BLaER1 treated with 17β-estradiol and CSF1 and Interleukin-3, amounts not matched to agents 10 nM and 100 nM (cell line): ENCODE data around the gene BCAP29.

Experiments used
- H3K27ac ChIP-seq, 11 experiments: shearing (Covaris generic); formaldehyde crosslinking; 2 replicates each; pipeline ENCODE4 v1.8.1; 2022
- H3K27me3 ChIP-seq, 11 experiments: shearing (Covaris generic); formaldehyde crosslinking; 2 replicates each; pipeline ENCODE4 v1.8.1; 2022
- H3K36me3 ChIP-seq, 11 experiments: shearing (Covaris generic); formaldehyde crosslinking; 2 replicates each; pipeline ENCODE4 v1.8.1; 2022
- H3K4me1 ChIP-seq, 10 experiments: shearing (Covaris generic); formaldehyde crosslinking; 2 replicates each; pipeline ENCODE4 v1.8.1; 2022
- H3K4me2 ChIP-seq, 11 experiments: shearing (Covaris generic); formaldehyde crosslinking; 2 replicates each; pipeline ENCODE4 v1.8.1; 2022
- H3K4me3 ChIP-seq, 10 experiments: shearing (Covaris generic); formaldehyde crosslinking; 2 replicates each; pipeline ENCODE4 v1.8.1; 2022
- H3K9ac ChIP-seq, 11 experiments: shearing (Covaris generic); formaldehyde crosslinking; 2 replicates each; pipeline ENCODE4 v1.8.1; 2022
- H3K9me3 ChIP-seq, 11 experiments: shearing (Covaris generic); formaldehyde crosslinking; replicated peaks in 1 of 11; 2 replicates each; pipeline ENCODE4 v1.8.1; 2022
- H4K20me1 ChIP-seq, 11 experiments: shearing (Covaris generic); formaldehyde crosslinking; 2 replicates each; pipeline ENCODE4 v1.8.1; 2022
- Cebpa-rat ChIP-seq, 11 experiments: shearing (Covaris generic); IDR thresholded peaks; 2 replicates each; pipeline ENCODE4 v1.8.1; 2022

Gene BCAP29

GRCh38 chr7:107555893-107556292 lies 24.2 kb upstream of the BCAP29 start:
- no peaks in the 10 kb centered on the region for H3K27me3 ChIP-seq
- H3K36me3 ChIP-seq: peaks cover 49 to 74% (median 67%) of the 10 kb centered on the region in 11 experiments
- no peak overlapping the region for H3K9ac ChIP-seq
- H4K20me1 ChIP-seq: peaks cover 0 to 28% (median 10%) of the 10 kb centered on the region in 11 experiments; a peak in 9 of 22 replicates
- H3K27ac ChIP-seq: no peak overlapping the region
- H3K4me1 ChIP-seq: peaks cover 2 to 19% (median 8%) of the 10 kb centered on the region in 10 experiments; a peak in 19 of 20 replicates
- H3K4me2 ChIP-seq: no peak overlapping the region
- no peak for TF ChIP-seq Cebpa-rat (IDR thresholded peaks at IDR 0.05)
- H3K9me3 ChIP-seq: no peaks in the 10 kb centered on the region
- no peak overlapping the region for H3K4me3 ChIP-seq

- Histone ChIP-seq H3K4me2 (peak overlapping the region in 3 of 11 experiments; percentile 74 to 90 (median 83); a peak in 5 of 22 replicates), H4K20me1 (peaks cover 0 to 22% (median 10%) of the 10 kb centered on the region in 11 experiments; a peak in 10 of 22 replicates), H3K9me3 (no peaks in the 10 kb centered on the region), H3K4me3 (no peak overlapping the region), H3K27ac (peak overlapping the region in 1 of 11 experiments; percentile 6; a peak in 1 of 22 replicates), H3K36me3 (peaks cover 22 to 35% (median 33%) of the 10 kb centered on the region in 11 experiments), H3K4me1 (peaks cover 32 to 47% (median 37%) of the 10 kb centered on the region in 10 experiments), H3K27me3 (no peaks in the 10 kb centered on the region), H3K9ac (0 out of 22 replicates have a peak overlapping the region, but pooled peaks of 1 of the 11 experiments have one; percentile 36)
- TF ChIP-seq Cebpa-rat (IDR thresholded peaks at IDR 0.05): no peak
These were observed 20.2 kb upstream of the BCAP29 start for GRCh38 chr7:107559864-107560263.

GRCh38 chr7:107560898-107561516 lies 19.0 kb upstream of the BCAP29 start:
- Histone ChIP-seq H3K4me3 (peak overlapping the region in 1 of 10 experiments; percentile 13; a peak in 1 of 20 replicates), H3K27me3 (no peaks in the 10 kb centered on the region), H3K27ac (no peak overlapping the region), H3K4me1 (peaks cover 34 to 55% (median 44%) of the 10 kb centered on the region in 10 experiments), H3K9me3 (no peaks in the 10 kb centered on the region), H3K4me2 (peak overlapping the region; percentile 9 to 93 (median 80); a peak in 21 of 22 replicates), H3K9ac (peak overlapping the region in 2 of 11 experiments; percentile 36 to 42; a peak in 1 of 22 replicates), H4K20me1 (peaks cover 0 to 22% (median 10%) of the 10 kb centered on the region in 11 experiments; a peak in 10 of 22 replicates), H3K36me3 (peaks cover 10 to 24% (median 22%) of the 10 kb centered on the region in 11 experiments)
- TF ChIP-seq Cebpa-rat (IDR thresholded peaks at IDR 0.05): no peak

GRCh38 chr7:107563081-107563774 lies 16.8 kb upstream of the BCAP29 start:
- Histone ChIP-seq H3K4me1 (peaks cover 34 to 55% (median 44%) of the 10 kb centered on the region in 10 experiments), H3K27ac (peak overlapping the region; percentile 84 to 93 (median 90)), H3K9me3 (no peaks in the 10 kb centered on the region), H3K36me3 (peaks cover 0 to 10% (median 4%) of the 10 kb centered on the region in 11 experiments; a peak in 9 of 22 replicates), H4K20me1 (peaks cover 0 to 22% (median 10%) of the 10 kb centered on the region in 11 experiments; a peak in 10 of 22 replicates), H3K4me2 (peak overlapping the region; percentile 77 to 93 (median 89)), H3K9ac (peak overlapping the region; percentile 82 to 94 (median 89)), H3K27me3 (no peaks in the 10 kb centered on the region), H3K4me3 (peak overlapping the region; percentile 81 to 97 (median 88))
- no peak for TF ChIP-seq Cebpa-rat (IDR thresholded peaks at IDR 0.05)

GRCh38 chr7:107563775-107564552 lies 16.1 kb upstream of the BCAP29 start, which contains the start of the genes COG5 and DUS4L:
Gene COG5 (minus strand): TSS chr7:107563920. CDS start chr7:107563896, 24 bp downstream.
Gene DUS4L (plus strand): TSS chr7:107563971. CDS start chr7:107567071, 3,100 bp downstream.
- peak within 1 kb of the TSS; percentile 77 to 93 (median 89) for H3K4me2 ChIP-seq
- H3K9ac ChIP-seq: peak within 1 kb of the TSS; percentile 82 to 94 (median 89)
- no peaks in the 10 kb centered on the region for H3K9me3 ChIP-seq
- TF ChIP-seq Cebpa-rat (IDR thresholded peaks at IDR 0.05): no peak
- H3K27me3 ChIP-seq: no peaks in the 10 kb centered on the region
- H3K4me1 ChIP-seq: peaks cover 34 to 55% (median 44%) of the 10 kb centered on the region in 10 experiments
- H4K20me1 ChIP-seq: peaks cover 0 to 22% (median 10%) of the 10 kb centered on the region in 11 experiments; a peak in 10 of 22 replicates
- H3K36me3 ChIP-seq: peaks cover 0 to 17% (median 5%) of the 10 kb centered on the region in 11 experiments; a peak in 5 of 22 replicates
- peak within 1 kb of the TSS; percentile 81 to 97 (median 88) for H3K4me3 ChIP-seq
- H3K27ac ChIP-seq: peak within 1 kb of the TSS; percentile 84 to 93 (median 90)

- Histone ChIP-seq H3K4me2 (peak overlapping the region; percentile 70 to 93 (median 86)), H3K36me3 (peaks cover 0 to 18% (median 7%) of the 10 kb centered on the region in 11 experiments; a peak in 6 of 22 replicates), H4K20me1 (peaks cover 0 to 16% (median 5%) of the 10 kb centered on the region in 11 experiments; a peak in 10 of 22 replicates), H3K27me3 (no peaks in the 10 kb centered on the region), H3K9ac (peak overlapping the region; percentile 82 to 94 (median 89)), H3K9me3 (no peaks in the 10 kb centered on the region), H3K27ac (peak overlapping the region in 10 of 11 experiments; percentile 84 to 93 (median 90); a peak in 20 of 22 replicates), H3K4me1 (peaks cover 34 to 49% (median 43%) of the 10 kb centered on the region in 10 experiments), H3K4me3 (peak overlapping the region; percentile 81 to 97 (median 88))
- no peak for TF ChIP-seq Cebpa-rat (IDR thresholded peaks at IDR 0.05)
These were observed 15.3 kb upstream of the BCAP29 start for GRCh38 chr7:107564553-107565298.

GRCh38 chr7:107570298-107570697 lies 9.7 kb upstream of the BCAP29 start:
- Histone ChIP-seq H3K9ac (no peak overlapping the region), H3K27me3 (no peaks in the 10 kb centered on the region), H3K27ac (no peak overlapping the region), H3K4me1 (peaks cover 0 to 6% (median 3%) of the 10 kb centered on the region in 10 experiments; a peak in 7 of 20 replicates), H3K9me3 (no peaks in the 10 kb centered on the region), H3K4me3 (no peak overlapping the region), H3K36me3 (peaks cover 16 to 60% (median 41%) of the 10 kb centered on the region in 11 experiments; a peak in 21 of 22 replicates), H3K4me2 (no peak overlapping the region), H4K20me1 (no peaks in the 10 kb centered on the region)
- TF ChIP-seq Cebpa-rat (IDR thresholded peaks at IDR 0.05): no peak
